ENCODE data around the gene MVK. TPM values are rescaled to one million over a fixed set of nuclear protein-coding genes. Genes with fewer than 3 reads are reported as not detected.
A peak's percentile ranks its signal among the peaks of the same experiment; 100 is the strongest.

Gene MVK
- polyA plus RNA-seq, 1 of the 3 experiments (the other 2 are of a cell fraction), result 7.0 TPM

DNA sequence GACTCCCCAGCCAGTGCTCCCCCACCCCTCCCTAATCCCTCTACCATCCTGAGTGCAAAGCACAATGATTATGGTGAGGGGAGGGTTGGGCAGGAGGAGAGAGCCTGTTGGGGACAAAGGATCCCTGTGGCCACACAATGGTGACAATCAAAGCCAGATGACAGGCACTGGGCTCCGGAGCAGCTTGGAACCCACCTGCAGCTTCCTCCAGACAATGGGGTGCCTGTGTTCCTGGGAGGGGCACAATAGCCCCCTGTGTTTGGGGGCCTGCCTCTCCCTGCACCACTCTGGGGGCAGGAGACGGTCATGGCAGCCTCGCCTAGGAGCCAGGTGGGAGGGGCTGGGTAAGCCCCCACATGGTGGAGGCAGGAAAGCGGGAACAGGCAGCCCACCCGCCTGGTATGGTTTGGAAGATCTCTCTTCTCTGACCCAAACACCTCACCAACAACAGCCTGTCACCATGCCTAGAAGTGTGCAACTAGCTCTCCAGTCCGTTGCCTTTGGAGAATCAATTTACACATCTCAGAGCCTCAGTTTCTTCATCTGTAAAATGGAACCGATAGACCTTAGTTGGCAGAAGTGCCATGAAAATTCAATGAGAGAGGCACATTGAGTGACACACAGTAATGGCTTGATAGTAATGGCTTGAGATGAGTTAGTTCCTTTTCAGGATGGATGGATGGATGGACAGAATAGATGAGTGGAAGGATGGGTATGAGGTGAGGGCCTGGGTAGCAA, 53.0 kb downstream of the MVK start (continued):
- TF ChIP-seq CTCF (IDR thresholded peaks at IDR 0.05) (no peak), RXRA (IDR thresholded peaks at IDR 0.05; ENCODE audit: borderline replicate concordance, low read depth) (no peak), TAF1 (IDR thresholded peaks at IDR 0.05; ENCODE audit: borderline replicate concordance, low read depth, low read length) (no peak), NRF1 (IDR thresholded peaks at IDR 0.05; ENCODE audit: low read depth, low read length) (no peak), SMC3 (IDR thresholded peaks at IDR 0.05; ENCODE audit: low read depth, low read length) (no peak), MXI1 (IDR thresholded peaks at IDR 0.05; ENCODE audit: low read depth, low read length) (no peak), PBX3 (IDR thresholded peaks at IDR 0.05) (no peak)

DNA sequence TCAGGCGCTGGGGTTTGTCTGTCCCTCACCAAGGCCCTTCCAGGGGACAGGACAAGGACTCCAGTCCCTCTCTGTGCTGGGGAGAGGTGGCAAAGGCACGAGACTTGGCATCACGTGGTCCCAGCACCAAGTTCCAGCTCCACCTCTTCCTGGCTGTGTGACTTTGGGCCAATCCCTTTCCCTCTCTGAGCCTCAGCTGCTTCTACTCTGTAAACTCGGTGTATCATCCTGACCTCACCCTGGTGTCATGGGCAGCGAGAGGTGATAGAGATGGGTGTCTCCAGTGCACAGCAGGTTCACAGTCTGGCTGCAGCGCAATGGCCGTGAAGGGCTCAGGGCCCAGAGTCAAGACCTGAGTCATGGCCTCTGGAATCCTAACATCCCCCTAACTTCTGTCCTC, 54.0 kb downstream of the MVK start:
- CTCF ChIA-PET, result no interaction called here
- no peak for DNase-seq
- no peaks in the 10 kb centered on the region for H3F3A ChIP-seq (replicated peaks; ENCODE audit: insufficient read depth)
- H3K4me2 ChIP-seq, result no peak overlapping the region
- TF ChIP-seq PBX3 (IDR thresholded peaks at IDR 0.05), result no peak
- TF ChIP-seq FOXM1 (IDR thresholded peaks at IDR 0.05; ENCODE audit: low read depth), result no peak
- H3K27ac ChIP-seq (ENCODE audit: low read depth in 2 of 2, low read length in 1 of 2), result peak overlapping the region in 1 of 2 experiments; percentile 5; a peak in 1 of 4 replicates
- H4K20me1 ChIP-seq (ENCODE audit: insufficient read depth), result no peaks in the 10 kb centered on the region
- H3K9me2 ChIP-seq, result no peaks in the 10 kb centered on the region
- peaks cover 1% of the 10 kb centered on the region; the same call in 1 of the 2 replicates for H3K27me3 ChIP-seq (ENCODE audit: insufficient read depth)
- 55% methylated on average over 6 of the region's 7 CpGs for WGBS (ENCODE audit: low lambda C conversion rate)
- H3K9ac ChIP-seq, result no peak overlapping the region
- no peak overlapping the region for H3K4me3 ChIP-seq (ENCODE audit: low read depth in 2 of 2, low read length in 1 of 2)
- H3K4me1 ChIP-seq (ENCODE audit: control insufficient read depth in 1 of 2, insufficient read depth in 2 of 2, low read depth in 1 of 2, low read length in 1 of 2), result peaks cover 0 to 47% of the 10 kb centered on the region in 2 experiments; a peak in 1 of 4 replicates
- H3K9me3 ChIP-seq, result no peaks in the 10 kb centered on the region
- POLR2A ChIA-PET, result interaction anchor here (0.6 to 1.1 kb wide), 2 partner anchors 20 to 86 kb away, joined by 3 read pairs; partner anchors contain the start of gene FAM222A
- H3K79me2 ChIP-seq (ENCODE audit: insufficient read depth), result no peaks in the 10 kb centered on the region
- no peak overlapping the region for H2AFZ ChIP-seq (ENCODE audit: low read depth)
- H3K36me3 ChIP-seq (replicated peaks in 1 of 2; ENCODE audit: control insufficient read depth in 1 of 2, insufficient read depth in 2 of 2, low read length in 1 of 2), result no peaks in the 10 kb centered on the region

- WGBS (ENCODE audit: low lambda C conversion rate), result 48% methylated on average over 5 of the region's 5 CpGs
- no peak for TF ChIP-seq TAF1 (IDR thresholded peaks at IDR 0.05; ENCODE audit: borderline replicate concordance, low read depth, low read length)
- Histone ChIP-seq H3K9me2 (no peaks in the 10 kb centered on the region), H3F3A (replicated peaks; ENCODE audit: insufficient read depth) (no peaks in the 10 kb centered on the region), H3K36me3 (replicated peaks in 1 of 2; ENCODE audit: control insufficient read depth in 1 of 2, insufficient read depth in 2 of 2, low read length in 1 of 2) (no peaks in the 10 kb centered on the region), H2AFZ (ENCODE audit: low read depth) (no peak overlapping the region), H3K27me3 (ENCODE audit: insufficient read depth) (no peaks in the 10 kb centered on the region), H3K4me3 (ENCODE audit: low read depth in 2 of 2, low read length in 1 of 2) (no peak overlapping the region), H3K4me1 (ENCODE audit: control insufficient read depth in 1 of 2, insufficient read depth in 2 of 2, low read depth in 1 of 2, low read length in 1 of 2) (peaks cover 0 to 29% of the 10 kb centered on the region in 2 experiments; a peak in 1 of 4 replicates), H3K27ac (ENCODE audit: low read depth in 2 of 2, low read length in 1 of 2) (no peak overlapping the region), H3K4me2 (no peak overlapping the region), H3K79me2 (ENCODE audit: insufficient read depth) (no peaks in the 10 kb centered on the region), H4K20me1 (ENCODE audit: insufficient read depth) (no peaks in the 10 kb centered on the region), H3K9me3 (no peaks in the 10 kb centered on the region), H3K9ac (no peak overlapping the region)
- CTCF ChIA-PET, result interaction anchor here (1.1 to 1.8 kb wide), 2 partner anchors 10 to 32 kb away, joined by 3 to 9 read pairs; no protein-coding TSS in a partner anchor
- no peak for DNase-seq
- POLR2A ChIA-PET, result interaction anchor here (0.6 kb wide), 1 partner anchor 17 kb away, joined by 4 read pairs; no protein-coding TSS in a partner anchor
Measured at GRCh38 chr12:109630107-109630506, 56.5 kb downstream of the MVK start.
